ENCODE results near the gene LMCD1. TPM values are rescaled to one million over a fixed set of nuclear protein-coding genes. Genes with fewer than 3 reads are reported as not detected.

LMCD1 gene
- total RNA-seq, 2 donors from 2014 or later = 1.3 to 2.5 TPM

- no peak for ATAC-seq
- Mint-ChIP-seq H3K9me3 (no peaks in the 10 kb centered on the region), H3K36me3 (no peaks in the 10 kb centered on the region), H3K27ac (no peak overlapping the region)
- DNase-seq (ENCODE audit: low spot score in 2 of 2) = no peak
Observed at GRCh38 chr3:8474991-8475390, 26.6 kb upstream of the LMCD1 start.

- no peak for ATAC-seq
- no peaks in the 10 kb centered on the region for H3K36me3 Mint-ChIP-seq
- peaks cover 0 to 5% of the 10 kb centered on the region in 2 donors for H3K9me3 Mint-ChIP-seq
- no peak for DNase-seq (ENCODE audit: low spot score in 2 of 2)
- H3K27ac Mint-ChIP-seq = no peak overlapping the region
Observed at GRCh38 chr3:8480699-8481098, 20.9 kb upstream of the LMCD1 start.

GRCh38 chr3:8481380-8481779 is 20.2 kb upstream of the LMCD1 start:
- H3K9me3 Mint-ChIP-seq = peaks cover 0 to 5% of the 10 kb centered on the region in 2 donors
- no peak overlapping the region for H3K27ac Mint-ChIP-seq
- DNase-seq (ENCODE audit: low spot score in 2 of 2) (no peak), ATAC-seq (no peak)
- H3K36me3 Mint-ChIP-seq = no peaks in the 10 kb centered on the region

DNA sequence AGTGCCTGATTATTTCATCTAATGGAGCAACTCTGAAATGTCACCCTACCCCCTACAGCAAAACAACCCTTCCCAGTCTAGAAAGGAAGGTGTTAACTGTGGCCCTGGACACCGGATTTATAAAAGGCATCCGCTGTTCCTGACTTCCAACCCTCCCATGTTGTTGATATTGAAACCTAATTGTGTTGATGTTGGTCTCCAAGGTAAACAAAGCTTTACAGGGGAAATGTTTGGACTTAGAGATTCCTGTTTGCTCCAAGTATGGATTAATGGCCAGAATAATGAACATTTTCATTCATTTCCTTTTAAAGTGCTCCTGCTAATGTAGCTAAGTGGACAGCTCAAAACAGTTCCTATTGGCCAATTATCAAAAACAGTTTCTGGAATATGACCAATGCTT is 19.4 kb upstream of the LMCD1 start:
- ATAC-seq = no peak
- Mint-ChIP-seq H3K27ac (no peak overlapping the region), H3K9me3 (peaks cover 0 to 5% of the 10 kb centered on the region in 2 donors), H3K36me3 (no peaks in the 10 kb centered on the region)
- DNase-seq (ENCODE audit: low spot score in 2 of 2) = no peak

DNA sequence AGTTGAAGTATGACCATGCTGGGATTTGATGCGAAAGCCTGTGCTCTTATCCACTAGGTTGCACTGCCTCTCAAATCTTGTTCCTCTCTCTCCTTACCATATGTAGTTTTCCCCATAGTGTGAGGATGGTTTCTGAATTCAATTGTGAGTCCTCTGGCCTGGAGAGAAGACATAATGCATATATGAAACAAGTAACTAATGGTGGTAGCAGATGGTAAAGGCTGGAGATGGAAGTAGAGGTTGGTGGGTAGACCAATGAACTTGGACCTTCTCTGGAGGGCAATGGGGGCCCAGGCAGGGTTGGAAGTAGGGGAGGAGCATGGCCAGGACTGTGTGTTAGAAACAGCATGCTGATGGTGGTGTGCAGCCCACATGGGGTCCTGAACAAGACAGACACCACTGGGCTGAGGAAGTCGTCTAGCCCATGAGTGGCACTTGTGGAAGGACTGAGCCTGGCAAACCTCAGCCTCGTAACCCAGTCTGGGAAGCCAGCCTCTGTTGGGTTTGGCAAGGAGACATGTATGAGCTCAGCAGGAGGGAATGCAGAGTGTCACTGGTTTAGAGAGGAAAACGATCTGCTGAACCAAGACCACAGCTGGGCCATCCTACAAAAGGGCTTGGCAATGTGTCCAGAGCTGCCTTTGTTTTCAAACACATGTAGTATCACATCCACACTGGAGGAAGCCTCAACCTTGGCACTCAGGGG is 18.5 kb upstream of the LMCD1 start:
- DNase-seq (ENCODE audit: low spot score in 2 of 2) = no peak
- no peak for ATAC-seq
- Mint-ChIP-seq H3K36me3 (no peaks in the 10 kb centered on the region), H3K27ac (no peak overlapping the region), H3K9me3 (peaks cover 0 to 5% of the 10 kb centered on the region in 2 donors)

DNA sequence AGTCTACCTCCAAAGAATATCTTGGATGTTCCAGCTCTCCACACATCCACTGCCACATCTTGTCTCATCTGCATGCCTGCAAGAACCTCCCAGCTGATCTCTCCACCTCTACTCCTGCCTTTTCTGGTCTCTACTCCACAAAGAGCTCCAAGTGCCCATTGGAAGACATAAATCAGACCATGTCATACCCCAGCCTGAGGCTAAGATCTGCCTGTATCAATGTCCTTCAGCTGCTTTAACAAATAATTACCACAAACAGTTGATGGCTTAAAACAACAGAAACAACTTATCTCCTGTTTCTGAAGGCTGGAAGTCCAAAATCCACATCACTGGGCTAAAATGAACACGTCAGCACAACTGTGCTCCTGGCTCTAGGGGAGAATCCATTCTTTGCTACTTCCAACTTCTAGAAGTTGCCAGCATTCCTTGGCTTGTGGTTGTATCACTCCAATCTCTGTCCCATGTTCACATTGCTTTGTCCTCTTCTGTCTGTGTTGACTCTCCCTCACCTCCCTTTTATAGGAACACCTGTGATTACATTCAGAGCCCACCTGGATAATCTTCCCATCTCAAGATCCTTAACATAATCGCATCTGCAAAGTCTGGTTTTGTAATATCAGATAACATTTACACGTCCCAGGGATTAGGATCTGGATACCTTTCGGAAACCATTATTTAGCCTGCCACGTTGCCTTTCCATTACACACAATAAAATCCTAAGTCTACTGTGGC is 17.0 kb upstream of the LMCD1 start:
- DNase-seq (ENCODE audit: low spot score in 2 of 2) = no peak
- peaks cover 0 to 5% of the 10 kb centered on the region in 2 donors for H3K9me3 Mint-ChIP-seq
- H3K36me3 Mint-ChIP-seq = no peaks in the 10 kb centered on the region
- ATAC-seq = no peak
- no peak overlapping the region for H3K27ac Mint-ChIP-seq

DNA sequence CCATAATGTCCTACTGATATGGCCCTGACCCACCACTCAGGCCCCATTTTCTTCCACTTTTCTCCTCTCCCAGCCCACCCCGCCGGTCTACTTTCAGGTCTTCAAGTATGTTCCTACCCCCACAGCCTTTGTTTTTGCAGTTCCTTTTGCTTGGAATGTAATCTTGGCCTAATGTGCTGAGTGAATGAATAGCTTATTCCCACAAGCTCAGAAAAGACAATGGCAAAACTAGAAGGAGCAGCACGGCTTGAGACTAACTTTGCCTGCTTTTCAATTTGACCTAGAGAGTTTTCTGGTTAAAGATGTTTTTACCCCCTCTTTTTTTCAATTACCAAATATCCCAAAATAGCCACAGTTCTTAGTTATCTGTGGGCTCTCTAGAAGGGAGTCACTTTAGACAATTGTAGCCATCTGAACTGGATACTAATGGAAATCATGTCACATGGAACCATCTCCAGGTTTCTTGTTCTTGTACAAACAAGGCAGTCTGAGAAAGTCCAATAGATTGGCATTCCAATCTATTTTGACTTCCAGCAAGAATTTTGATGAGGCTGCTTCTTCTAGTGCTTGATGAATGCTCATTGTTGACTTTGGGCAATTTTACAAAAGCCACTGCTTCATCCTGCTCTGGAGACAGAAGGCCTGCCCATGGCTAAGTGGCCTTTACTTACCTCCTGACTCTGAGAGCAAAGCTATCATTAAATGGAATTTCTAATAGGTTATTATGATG is 16.3 kb upstream of the LMCD1 start:
- ATAC-seq (no peak), DNase-seq (ENCODE audit: low spot score in 2 of 2) (no peak)
- Mint-ChIP-seq H3K9me3 (peaks cover 0 to 5% of the 10 kb centered on the region in 2 donors), H3K36me3 (no peaks in the 10 kb centered on the region), H3K27ac (no peak overlapping the region)

- DNase-seq (ENCODE audit: low spot score in 2 of 2) = no peak
- no peak for ATAC-seq
- Mint-ChIP-seq H3K36me3 (no peaks in the 10 kb centered on the region), H3K9me3 (peaks cover 0 to 5% of the 10 kb centered on the region in 2 donors), H3K27ac (no peak overlapping the region)
Observed at GRCh38 chr3:8485943-8486342, 15.7 kb upstream of the LMCD1 start.

DNA sequence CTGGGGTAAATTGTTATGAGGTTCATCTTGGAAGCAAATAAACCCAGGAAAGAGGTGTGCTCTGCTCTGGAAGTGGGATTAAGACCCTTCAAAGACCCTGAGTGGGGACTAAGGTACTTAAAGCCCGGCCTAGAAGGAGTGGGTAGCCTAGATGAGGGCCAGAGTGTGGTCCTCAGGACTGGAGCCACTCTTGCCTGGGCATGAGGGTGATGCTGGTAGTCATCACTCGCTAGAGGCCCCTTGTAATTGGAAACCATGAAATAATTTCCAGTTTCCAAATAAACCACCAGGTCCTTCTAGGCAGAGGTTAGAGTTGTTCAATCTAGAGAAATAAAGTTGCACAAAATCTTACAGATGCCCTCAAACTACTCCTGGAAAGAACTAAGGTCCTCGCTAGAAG is 15.2 kb upstream of the LMCD1 start:
- Mint-ChIP-seq H3K27ac (no peak overlapping the region), H3K36me3 (no peaks in the 10 kb centered on the region), H3K9me3 (peaks cover 0 to 5% of the 10 kb centered on the region in 2 donors)
- ATAC-seq (no peak), DNase-seq (ENCODE audit: low spot score in 2 of 2) (no peak)

GRCh38 chr3:8486936-8487335 is 14.7 kb upstream of the LMCD1 start:
- no peak for DNase-seq (ENCODE audit: low spot score in 2 of 2)
- peaks cover 0 to 5% of the 10 kb centered on the region in 2 donors for H3K9me3 Mint-ChIP-seq

GRCh38 chr3:8488411-8488810 is 13.2 kb upstream of the LMCD1 start:
- no peak for DNase-seq (ENCODE audit: low spot score in 2 of 2)
- Mint-ChIP-seq H3K36me3 (no peaks in the 10 kb centered on the region), H3K9me3 (no peaks in the 10 kb centered on the region), H3K27ac (no peak overlapping the region)
- no peak for ATAC-seq

More at GRCh38 chr3:8486936-8487335, 14.7 kb upstream of the LMCD1 start:
- Mint-ChIP-seq H3K36me3 (no peaks in the 10 kb centered on the region), H3K27ac (no peak overlapping the region)
- ATAC-seq = no peak

DNA sequence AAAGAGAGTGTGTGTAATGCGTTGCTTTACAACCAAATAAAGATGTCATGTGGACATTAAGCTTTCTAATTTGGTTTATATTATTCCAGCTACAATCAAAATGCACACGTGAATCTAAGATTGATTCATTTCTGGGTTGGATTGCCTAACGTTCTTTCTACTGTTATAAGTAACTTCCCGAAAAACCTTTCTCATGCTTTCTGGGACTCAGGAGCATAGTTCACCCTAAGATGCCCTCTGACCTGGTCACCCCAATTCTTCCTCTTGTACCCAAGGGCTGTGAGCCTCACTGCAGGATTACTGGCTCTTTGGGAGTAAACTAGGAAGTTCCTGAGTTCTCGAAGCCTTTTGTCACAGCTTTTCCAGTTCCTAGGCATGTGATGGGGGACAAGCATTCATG is 12.7 kb upstream of the LMCD1 start:
- DNase-seq (ENCODE audit: low spot score in 2 of 2) = no peak
- no peak for ATAC-seq
- H3K36me3 Mint-ChIP-seq = no peaks in the 10 kb centered on the region
- no peak overlapping the region for H3K27ac Mint-ChIP-seq
- no peaks in the 10 kb centered on the region for H3K9me3 Mint-ChIP-seq

GRCh38 chr3:8489278-8489792 is 12.3 kb upstream of the LMCD1 start:
- ATAC-seq = no peak
- DNase-seq (ENCODE audit: low spot score in 2 of 2) = no peak
- Mint-ChIP-seq H3K36me3 (no peaks in the 10 kb centered on the region), H3K9me3 (no peaks in the 10 kb centered on the region), H3K27ac (no peak overlapping the region)

DNA sequence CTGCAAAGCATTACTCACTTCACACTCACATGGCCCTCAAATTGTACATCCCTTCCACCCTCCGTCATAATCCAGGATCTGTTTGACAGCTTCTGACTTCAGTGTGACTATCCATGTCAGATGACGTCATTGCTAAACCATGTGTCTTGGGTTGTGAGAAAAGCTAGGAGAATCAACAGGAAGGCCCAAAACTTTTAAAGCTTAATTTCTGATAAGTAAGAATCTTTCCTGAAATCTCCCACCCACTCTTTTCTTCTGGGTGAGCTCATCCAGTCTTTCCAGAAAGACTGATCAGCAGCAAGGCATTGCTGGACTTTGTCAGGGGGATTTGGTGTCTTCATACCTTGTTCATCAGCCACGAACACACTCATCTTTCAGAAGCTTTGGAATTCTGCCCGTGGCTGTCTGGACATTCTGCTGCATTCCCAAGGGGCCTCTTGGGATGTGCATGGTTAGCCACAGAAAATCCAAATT is 11.5 kb upstream of the LMCD1 start:
- ATAC-seq (no peak), DNase-seq (ENCODE audit: low spot score in 2 of 2) (no peak)
- H3K27ac Mint-ChIP-seq = no peak overlapping the region
- H3K36me3 Mint-ChIP-seq = no peaks in the 10 kb centered on the region
- no peaks in the 10 kb centered on the region for H3K9me3 Mint-ChIP-seq

DNA sequence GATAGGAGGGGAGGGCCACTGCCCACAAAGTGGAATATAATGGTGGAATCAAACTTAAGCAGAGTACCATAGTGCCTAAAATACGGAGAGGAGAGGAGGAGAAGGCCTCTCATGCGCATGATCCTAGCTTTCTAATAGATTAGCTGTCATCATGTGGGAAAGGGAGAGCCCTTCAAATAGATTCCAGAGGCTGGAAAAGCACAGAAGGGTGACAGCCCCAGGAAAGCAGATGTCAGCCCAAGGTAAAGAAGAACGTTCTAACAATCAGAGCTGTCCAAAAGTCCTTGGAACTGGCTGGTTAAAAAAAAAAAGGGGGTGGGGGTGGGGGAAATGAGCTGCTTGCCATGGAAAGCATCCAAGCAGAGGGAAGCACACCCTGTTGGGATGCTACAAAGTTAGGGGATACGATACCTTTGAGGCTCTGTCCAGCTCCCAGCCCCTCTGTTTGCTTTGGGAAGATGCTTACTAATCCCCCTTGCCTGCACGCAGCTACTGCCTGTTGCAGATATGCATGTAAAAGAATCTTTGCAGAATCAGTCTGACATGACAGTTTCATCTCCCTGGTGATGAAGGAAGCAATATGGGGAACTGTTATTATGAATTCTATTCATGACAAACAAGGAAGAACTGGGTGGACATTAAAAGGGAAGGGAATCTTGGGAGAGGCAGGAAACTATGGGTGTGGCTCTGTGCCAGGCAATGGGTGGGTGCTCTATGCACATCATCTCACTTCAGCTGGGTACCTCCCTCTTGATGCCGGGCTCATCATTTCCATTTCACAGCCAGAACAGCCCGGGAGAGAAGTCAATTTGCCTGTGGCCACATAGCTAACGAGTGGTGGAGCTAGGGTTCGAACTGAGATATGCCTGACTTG is 10.1 kb upstream of the LMCD1 start:
- ATAC-seq = no peak
- Mint-ChIP-seq H3K27ac (no peak overlapping the region), H3K36me3 (no peaks in the 10 kb centered on the region), H3K9me3 (no peaks in the 10 kb centered on the region)
- no peak for DNase-seq (ENCODE audit: low spot score in 2 of 2)

DNA sequence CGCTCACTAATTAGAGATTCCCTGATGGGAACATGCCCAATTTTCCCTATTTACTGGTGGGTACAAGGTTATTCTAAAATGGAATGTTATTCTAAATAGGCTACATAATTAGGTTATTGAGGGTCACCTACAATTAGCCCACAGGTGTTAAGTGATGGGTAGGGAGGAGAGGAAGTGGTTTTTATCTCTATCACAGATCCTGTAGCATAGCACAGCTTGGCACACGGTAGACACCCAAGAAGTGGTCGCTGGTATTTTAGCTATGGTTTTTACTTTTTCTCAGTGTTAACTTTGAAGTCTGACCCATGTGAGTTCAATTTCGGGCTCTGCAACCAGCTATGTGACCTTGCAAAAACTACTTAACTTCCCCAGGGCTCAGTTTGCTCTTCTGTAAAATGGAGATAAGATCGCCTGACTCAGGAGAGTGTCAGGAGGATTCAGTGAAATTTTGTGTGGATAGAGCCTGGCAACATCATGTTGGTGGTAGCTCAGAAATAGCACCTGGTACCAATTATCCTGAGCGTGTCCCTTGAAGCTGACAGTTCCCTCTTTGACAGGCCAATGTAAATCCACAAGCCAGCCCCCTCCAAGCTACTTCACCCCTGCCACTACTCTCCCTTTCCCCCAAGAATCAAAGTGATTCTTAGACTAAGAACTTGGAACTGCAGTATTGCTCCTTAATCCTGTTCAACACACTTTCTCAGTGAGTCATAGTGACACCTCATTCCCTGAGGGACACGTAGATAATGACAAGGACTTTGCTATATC is 8.7 kb upstream of the LMCD1 start:
- H3K27ac Mint-ChIP-seq = no peak overlapping the region
- ATAC-seq (no peak), DNase-seq (ENCODE audit: low spot score in 2 of 2) (no peak)
- no peaks in the 10 kb centered on the region for H3K36me3 Mint-ChIP-seq
- H3K9me3 Mint-ChIP-seq = no peaks in the 10 kb centered on the region
